CD1c-positive myeloid dendritic cell (primary cell): Measurements from ENCODE around the gene TBX3.

Experiments
- DNase-seq: peaks from one replicate; pipeline ENCODE4 v3.0.0-alpha.2; 2016; ENCODE audit errors: extremely low spot score

Gene TBX3

GRCh38 chr12:114682785-114683708, 928 bp downstream of the TBX3 start:
- DNase-seq, result no peak

- DNase-seq, result no peak
Observed at GRCh38 chr12:114682106-114682784, 1.7 kb downstream of the TBX3 start.

- no peak for DNase-seq
Observed at GRCh38 chr12:114681116-114681871, 2.7 kb downstream of the TBX3 start.

- DNase-seq, result no peak
Observed at GRCh38 chr12:114680604-114681069, 3.3 kb downstream of the TBX3 start.

- DNase-seq, result no peak
Observed at GRCh38 chr12:114679942-114680341, 4.0 kb downstream of the TBX3 start.

GRCh38 chr12:114679452-114679875, 4.5 kb downstream of the TBX3 start:
- no peak for DNase-seq

GRCh38 chr12:114678718-114679117, 5.3 kb downstream of the TBX3 start:
- no peak for DNase-seq

GRCh38 chr12:114678028-114678427, 5.9 kb downstream of the TBX3 start:
- no peak for DNase-seq

- DNase-seq, result no peak
Observed at GRCh38 chr12:114676142-114676741, 7.7 kb downstream of the TBX3 start.

- DNase-seq, result no peak
Observed at GRCh38 chr12:114674251-114675047, 9.5 kb downstream of the TBX3 start.

GRCh38 chr12:114673901-114674250, 10.1 kb downstream of the TBX3 start:
- DNase-seq, result no peak

GRCh38 chr12:114673169-114673833, 10.7 kb downstream of the TBX3 start:
- no peak for DNase-seq

- DNase-seq, result no peak
Observed at GRCh38 chr12:114672817-114673168, 11.2 kb downstream of the TBX3 start.

- DNase-seq, result no peak
Observed at GRCh38 chr12:114671443-114672411, 12.2 kb downstream of the TBX3 start.

- no peak for DNase-seq
Observed at GRCh38 chr12:114671066-114671442, 12.9 kb downstream of the TBX3 start.

- no peak for DNase-seq
Observed at GRCh38 chr12:114670291-114670980, 13.5 kb downstream of the TBX3 start.

GRCh38 chr12:114669401-114670290, 14.3 kb downstream of the TBX3 start:
- DNase-seq, result no peak

GRCh38 chr12:114668886-114669288, 15.1 kb downstream of the TBX3 start:
- no peak for DNase-seq
